GM10847 (cell line): ENCODE results near the gene CMTM5.

ENCODE experiments used
- POLR2A ChIP-seq: IDR thresholded peaks from 2 replicates; pipeline ENCODE4 v1.6.1; 2011; ENCODE audit not compliant: insufficient read length; ENCODE audit errors: extremely low read depth

CMTM5 gene

GRCh38 chr14:23396126-23396525 lies 19.3 kb downstream of the CMTM5 start:
- TF ChIP-seq POLR2A, result no peak

GRCh38 chr14:23396781-23397407 lies 20.0 kb downstream of the CMTM5 start:
- no peak for TF ChIP-seq POLR2A

GRCh38 chr14:23398348-23398747 lies 21.5 kb downstream of the CMTM5 start:
- TF ChIP-seq POLR2A, result no peak

DNA sequence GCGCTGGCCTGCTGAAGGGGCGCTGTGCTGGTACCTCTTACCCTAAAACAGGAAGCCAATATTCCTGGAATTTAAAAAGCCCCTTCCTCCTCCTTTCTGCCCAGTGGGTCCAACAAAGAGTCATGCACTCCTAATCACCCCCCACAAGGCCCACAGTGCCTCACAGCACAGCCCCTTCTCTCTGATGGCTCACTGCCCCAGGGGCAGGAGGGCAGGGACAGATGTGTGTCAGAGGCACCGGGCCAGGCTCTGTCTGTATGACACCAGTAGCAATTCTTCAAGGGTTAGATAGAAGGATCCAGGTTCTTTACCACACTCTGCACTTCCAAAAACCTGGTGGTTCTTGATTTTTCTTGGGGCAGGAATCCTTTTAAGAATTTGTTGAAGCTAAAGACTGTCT lies 22.3 kb downstream of the CMTM5 start:
- TF ChIP-seq POLR2A, result no peak

DNA sequence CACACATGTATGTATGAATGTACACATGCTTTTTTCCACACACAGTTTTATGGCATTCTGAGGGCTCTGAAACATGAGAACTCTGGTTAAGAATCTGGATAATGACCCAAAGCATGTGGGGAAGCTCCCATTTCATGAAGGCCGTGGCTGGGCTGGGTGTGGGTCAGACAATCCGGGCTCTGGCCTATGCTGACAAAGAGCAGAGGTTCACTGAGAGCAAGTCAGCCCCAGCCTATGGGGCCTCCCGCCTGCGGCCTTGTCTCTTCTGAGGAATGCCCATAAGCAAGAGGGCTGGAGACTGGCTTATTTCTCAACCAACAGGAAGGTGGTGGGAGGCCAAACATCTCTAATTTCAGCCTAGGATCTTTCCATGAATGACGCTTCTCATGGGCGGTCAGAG lies 22.7 kb downstream of the CMTM5 start:
- TF ChIP-seq POLR2A, result no peak

DNA sequence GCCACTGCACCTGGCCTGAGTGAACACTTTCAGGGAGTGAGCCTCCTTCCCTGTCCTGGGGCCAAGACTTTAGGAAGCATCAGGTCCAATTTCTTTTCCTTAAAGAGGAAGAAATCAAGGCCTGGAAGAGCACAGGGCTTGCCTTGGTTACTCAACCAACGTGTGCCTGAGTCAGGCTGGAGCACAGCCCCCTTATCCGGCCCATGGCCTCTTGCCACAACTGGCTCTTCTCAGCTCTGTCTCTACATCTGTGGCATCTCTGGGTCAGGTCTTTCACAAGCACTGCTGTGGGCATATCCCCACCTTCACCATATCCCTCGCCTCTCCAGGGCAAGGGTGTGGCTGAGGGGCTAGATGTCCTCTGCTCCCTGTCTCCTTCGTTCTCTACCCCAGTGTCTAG lies 24.4 kb downstream of the CMTM5 start:
- TF ChIP-seq POLR2A, result no peak

- TF ChIP-seq POLR2A, result no peak
Measured at GRCh38 chr14:23402296-23403138, 25.7 kb downstream of the CMTM5 start.

GRCh38 chr14:23403139-23403438 lies 26.2 kb downstream of the CMTM5 start:
- no peak for TF ChIP-seq POLR2A

GRCh38 chr14:23403908-23404307 lies 27.1 kb downstream of the CMTM5 start:
- TF ChIP-seq POLR2A, result no peak

GRCh38 chr14:23404331-23404900 lies 27.6 kb downstream of the CMTM5 start:
- TF ChIP-seq POLR2A, result no peak

GRCh38 chr14:23405096-23405495 lies 28.2 kb downstream of the CMTM5 start:
- TF ChIP-seq POLR2A, result no peak

DNA sequence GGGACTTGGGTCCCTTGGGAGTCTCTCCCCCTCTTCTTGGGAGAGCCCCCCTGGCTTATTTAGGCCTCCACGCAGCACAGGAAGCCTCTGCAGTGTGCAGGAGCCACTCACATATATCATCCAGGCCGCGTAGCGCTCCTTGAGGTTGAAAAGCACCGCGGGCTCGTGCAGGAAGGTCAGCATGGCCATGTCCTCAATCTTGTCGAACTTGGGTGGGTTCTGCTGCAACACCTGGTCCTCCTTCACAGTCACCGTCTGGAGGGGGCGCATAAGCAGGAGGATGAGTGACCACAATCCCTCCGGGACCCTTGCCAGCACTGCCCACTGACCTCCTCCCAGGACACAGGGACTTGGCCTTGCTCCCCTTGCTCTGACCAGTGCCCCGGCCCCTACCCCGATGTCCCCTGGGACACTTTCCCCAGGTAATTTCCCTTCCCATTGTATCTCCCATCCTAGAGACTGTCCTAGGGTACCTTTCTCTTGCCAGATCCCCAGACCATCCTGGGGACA lies 28.7 kb downstream of the CMTM5 start:
- no peak for TF ChIP-seq POLR2A

- no peak for TF ChIP-seq POLR2A
Measured at GRCh38 chr14:23406244-23406643, 29.4 kb downstream of the CMTM5 start.

DNA sequence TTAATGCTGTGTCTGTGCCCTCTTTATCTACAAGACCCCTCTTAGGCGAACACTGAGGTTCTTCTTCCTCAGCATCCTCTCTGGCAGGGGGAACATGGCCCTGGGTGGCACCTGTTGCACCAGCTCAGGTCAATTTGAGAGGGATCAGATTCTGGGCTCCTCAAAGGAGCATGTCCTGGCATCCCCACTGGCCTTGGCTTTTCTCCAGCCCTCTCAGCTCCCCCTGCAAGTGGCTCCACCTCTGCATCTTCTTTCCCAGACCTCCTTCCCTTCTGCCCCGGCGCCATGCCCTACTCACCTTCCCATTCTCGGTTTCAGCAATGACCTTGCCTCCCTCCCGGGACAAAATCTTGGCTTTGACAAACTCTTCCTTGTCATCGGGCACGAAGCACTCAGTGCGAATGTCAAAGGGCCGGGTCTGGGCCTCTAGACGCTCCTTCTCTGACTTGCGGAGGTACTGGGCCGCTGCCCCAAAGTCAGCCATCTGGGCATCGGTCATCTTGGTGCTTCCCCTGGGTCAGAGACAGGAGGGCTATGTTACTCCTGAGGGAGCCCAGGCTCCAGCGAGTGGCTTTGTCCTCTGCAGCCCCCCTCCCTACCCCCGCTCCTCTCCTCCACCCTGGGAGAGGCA lies 30.0 kb downstream of the CMTM5 start:
- no peak for TF ChIP-seq POLR2A

DNA sequence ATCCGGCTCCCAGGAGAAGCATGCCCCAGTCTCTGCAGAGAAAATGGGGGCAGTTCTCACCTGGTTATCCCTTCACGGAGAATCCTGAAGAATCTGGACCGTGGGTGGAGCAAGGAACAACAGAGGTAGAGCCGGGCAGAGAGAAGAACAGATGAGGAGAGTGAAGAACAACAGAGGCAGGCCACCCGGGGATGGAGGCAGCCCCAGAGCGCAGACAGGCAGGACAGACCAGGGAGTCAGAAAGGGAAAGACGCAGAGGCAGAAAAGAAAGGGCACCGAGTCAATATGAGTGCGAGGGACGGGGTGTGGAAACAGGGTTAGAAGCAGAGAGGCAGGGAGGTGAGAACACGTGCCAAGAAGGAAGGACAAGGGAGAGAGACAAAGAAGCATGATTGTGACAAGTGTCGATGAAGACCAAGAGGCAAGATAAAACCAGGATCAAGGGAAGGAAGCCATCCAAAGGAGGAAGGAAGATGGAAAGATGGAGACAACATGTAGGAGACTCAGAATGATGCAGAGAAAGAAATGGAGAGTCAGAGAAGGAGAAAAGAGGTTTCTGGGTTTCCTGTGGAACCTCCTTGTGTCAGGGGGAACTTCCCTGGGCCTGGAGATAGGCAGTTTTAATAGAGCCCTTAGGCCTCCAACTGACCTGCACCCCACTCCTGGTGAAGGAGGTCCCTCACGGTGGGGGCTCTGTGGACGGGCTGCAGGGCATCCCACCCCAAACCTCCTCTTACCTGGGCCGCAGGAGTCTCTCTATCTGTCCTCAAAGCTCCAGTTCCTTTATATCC lies 30.9 kb downstream of the CMTM5 start, which contains the start of gene MYH6:
Gene MYH6, minus strand, starts transcription at position 758 of the 791 bp plus-strand sequence. CDS start 1,050 bp downstream, outside the sequence.
- TF ChIP-seq POLR2A, result no peak
